ENCODE measurements around the gene TCEANC2.
"Not testable (repeated sequence)": the region's sequence is repeated elsewhere in the genome, so short reads cannot be mapped to it uniquely, and the experiment has no call there.

The TCEANC2 gene

DNA sequence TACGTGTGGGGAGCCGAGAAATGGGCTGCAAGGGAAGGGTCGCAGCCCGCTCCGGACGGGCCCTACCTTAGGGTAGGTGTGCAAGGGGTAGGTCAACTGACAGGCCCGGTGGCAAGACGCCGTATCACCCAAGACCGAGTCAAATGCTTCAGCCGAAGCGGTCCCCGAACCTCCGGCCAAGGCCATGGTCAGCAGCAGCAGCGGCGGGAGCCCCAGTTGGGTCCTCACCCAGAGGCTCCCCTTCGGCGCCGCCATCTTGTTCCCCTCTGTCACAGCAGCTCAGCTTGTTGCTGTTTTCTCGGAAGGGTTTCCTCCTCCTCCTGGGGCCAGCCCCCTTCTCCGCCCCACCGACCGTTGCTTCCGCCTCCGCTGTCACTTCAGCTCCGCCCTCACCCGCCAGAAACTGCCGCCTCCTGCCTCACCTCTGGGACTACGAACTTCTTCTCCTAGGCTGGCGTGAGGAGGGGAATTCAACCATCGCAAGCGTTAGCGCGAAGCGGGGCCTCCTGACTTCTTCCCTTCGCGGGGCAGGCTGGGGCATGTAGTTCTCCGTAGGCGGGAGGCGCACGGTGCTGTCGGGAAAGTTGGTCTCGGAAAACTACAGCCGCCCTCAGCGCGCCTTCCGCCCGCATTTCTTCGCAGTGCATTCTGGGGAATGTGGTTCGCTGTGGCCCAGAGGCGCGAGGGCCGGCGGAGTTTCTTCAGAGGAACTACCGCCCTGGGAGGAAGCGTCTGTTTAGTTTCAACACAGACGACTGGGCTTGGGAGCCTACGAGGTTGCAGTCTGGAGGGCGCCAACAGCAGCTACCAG lies at the start of gene TCEANC2, which contains the start of gene TMEM59:
TSS of gene TCEANC2 (plus strand) at position 675 of the 811 bp plus-strand sequence. CDS start 815 bp downstream, outside the sequence.
TSS of gene TMEM59 (minus strand) at position 271 of the 811 bp plus-strand sequence. CDS start at position 255, 16 bp downstream.
- DNase-seq (ENCODE audit: low spot score): peak; percentile 98

DNA sequence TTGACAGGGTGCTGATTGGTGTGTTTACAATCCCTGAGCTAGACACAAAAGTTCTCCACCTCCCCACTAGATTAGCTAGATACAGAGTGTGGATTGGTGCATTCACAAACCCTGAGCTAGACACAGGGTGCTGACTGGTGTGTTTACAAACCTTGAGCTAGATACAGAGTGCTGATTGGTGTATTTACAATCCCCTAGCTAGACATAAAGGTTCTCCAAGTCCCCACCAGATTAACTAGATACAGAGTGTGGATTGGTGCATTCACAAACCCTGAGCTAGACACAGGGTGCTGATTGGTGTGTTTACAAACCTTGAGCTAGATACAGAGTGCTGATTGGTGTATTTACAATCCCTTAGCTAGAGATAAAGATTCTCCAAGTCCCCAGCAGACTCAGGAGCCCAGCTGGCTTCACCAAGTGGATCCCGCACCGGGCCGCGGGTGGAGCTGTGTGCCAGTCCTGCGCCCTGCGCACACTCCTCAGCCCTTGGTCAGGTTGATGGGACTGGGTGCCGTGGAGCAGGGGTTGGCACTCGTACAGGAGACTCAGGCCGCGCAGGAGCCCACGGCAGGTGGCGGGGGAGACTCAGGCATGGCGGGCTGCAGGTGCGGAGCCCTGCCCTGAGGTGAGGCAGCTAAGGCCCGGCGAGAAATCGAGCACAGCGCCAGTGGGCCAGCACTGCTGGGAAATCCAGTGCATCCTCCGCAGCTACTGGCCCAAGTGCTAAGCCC lies 49.5 kb upstream of the TCEANC2 start:
- not testable (repeated sequence) for DNase-seq (ENCODE audit: low spot score)

DNA sequence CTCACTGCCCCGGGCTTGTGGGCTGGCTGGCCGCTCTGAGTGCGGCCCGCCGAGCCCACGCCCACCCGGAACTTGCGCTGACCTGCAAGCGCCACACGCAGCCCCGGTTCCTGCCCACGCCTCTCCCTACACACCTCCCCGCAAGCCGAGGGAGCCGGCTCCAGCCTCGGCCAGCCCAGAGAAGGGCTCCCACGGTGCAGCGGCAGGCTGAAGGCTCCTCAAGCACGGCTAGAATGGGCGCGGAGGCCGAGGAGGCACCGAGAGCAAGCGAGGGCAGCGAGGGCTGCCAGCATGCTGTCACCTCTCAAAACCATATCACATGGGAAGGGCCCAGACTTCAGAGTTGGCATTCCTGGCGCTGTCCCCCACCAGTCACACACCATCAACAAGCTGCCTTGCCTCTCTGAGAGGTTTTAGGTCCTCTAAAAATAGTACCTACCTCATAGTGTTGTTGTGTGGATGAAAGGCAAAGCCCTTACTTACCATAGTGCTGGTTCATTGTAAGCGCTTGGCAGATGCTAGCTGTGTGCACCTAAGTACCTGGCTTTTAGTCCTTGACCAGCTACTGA lies 48.8 kb upstream of the TCEANC2 start:
- DNase-seq (ENCODE audit: low spot score): no peak

DNA sequence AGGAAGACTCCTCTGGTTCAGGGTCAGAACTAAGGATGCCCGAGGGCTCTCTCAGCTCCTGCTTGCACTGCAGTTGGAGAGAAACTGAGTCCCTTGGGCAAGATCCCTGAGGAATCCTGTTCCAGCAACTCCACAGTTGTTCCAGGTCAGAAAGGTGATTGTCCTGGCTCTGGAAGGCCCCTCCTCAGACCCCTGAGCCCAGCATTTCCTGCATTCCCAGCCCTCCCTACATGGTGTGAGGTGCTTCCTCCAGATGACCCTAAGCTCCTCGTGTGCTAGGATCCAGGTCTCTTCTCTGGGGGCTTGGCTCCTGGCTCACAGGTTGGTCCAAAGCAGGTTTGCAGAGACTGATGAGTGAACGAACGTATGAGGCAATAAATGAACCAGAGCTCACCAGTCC lies 46.9 kb upstream of the TCEANC2 start:
- DNase-seq (ENCODE audit: low spot score): no peak

DNA sequence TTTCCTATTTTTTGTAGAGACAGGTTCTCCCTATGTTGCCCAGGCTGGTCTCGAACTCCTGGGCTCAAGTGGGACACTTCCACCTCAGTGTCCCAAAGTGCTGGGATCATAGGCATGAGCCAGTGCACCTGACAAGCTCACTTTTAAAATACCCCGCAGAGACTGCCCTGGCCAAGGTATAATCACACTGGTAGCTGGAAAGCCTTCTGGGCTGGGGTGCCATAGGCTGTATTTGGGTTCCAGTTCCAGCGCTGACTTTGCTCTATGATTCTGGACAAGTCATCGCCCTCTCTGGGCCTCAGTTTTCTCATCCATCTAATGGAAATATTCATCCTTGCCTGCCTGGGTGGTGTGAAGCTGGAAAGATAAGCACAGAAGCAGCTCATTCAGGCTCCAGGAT lies 45.8 kb upstream of the TCEANC2 start:
- DNase-seq (ENCODE audit: low spot score): no peak

DNA sequence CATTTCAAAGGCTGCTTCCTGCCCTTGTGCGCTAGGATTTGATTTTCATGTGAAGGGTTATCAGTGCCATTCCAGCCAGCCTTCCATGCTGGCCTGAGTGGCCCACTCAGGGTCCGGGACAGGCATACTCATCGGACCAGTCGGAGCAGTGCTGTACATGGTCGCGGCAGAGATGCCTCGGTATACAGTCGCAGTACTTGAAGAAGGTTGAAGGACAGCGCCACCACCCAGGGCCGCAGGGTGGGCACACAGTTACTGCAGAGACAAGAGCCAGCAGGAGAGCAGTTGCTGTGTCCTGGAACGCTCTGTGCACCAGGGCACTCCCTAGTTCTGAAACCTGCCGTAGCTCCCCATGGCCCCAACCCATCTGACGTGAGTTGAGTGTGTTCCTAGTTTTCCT lies 44.5 kb upstream of the TCEANC2 start:
- DNase-seq (ENCODE audit: low spot score): no peak

DNA sequence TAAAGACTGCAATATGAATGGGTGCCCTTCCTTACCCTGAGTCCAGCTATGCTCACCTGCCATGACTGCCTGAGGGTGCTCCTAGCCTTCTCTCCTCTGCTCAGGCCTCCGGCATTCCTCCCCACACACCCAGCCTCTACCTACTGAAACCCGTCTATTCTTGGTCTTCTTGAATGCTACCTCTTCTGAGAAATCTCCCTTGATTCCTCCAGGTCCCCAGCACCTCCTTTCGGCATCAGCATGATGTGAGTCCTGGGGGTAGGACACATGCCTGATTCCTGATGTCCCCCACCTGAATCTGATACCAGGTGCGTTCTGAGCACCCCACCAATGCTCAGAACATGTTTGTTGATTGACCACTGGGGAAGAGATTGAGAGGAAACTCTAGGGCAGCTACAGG lies 44.0 kb upstream of the TCEANC2 start:
- no peak for DNase-seq (ENCODE audit: low spot score)

DNA sequence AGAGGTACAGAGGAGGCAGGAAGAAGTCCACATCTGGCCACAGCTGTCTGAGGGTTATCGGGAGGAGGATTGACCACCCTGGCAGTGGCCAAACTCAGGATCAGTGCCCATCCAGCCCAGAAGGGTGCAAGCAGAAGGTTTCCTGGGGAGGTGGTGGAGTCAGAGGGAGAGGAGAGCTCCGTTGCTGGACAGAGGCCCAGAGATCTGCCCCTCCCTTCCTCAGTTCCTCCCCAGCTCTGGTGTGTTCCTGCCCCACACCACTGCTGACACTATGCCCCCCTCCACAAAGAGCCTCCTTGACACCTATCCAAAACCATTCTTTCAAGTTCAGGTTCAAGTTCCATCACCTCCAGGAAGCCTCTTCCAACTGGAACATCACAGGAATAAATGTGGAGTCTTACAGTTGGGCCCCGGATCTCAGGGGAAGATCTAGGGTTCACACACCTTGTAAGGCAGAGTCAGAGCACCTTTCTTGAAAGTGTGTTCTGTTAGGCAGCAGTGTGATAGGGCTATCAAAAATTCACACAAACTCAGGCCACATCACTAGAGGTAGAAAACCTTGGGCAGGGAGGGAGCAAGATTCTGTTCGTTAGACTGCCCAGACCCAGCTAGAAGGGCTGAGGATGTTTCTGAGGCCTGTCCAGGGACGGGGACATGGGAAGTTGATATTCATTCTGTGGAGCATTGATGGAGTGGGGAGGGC lies 42.8 kb upstream of the TCEANC2 start:
- DNase-seq (ENCODE audit: low spot score): no peak

DNA sequence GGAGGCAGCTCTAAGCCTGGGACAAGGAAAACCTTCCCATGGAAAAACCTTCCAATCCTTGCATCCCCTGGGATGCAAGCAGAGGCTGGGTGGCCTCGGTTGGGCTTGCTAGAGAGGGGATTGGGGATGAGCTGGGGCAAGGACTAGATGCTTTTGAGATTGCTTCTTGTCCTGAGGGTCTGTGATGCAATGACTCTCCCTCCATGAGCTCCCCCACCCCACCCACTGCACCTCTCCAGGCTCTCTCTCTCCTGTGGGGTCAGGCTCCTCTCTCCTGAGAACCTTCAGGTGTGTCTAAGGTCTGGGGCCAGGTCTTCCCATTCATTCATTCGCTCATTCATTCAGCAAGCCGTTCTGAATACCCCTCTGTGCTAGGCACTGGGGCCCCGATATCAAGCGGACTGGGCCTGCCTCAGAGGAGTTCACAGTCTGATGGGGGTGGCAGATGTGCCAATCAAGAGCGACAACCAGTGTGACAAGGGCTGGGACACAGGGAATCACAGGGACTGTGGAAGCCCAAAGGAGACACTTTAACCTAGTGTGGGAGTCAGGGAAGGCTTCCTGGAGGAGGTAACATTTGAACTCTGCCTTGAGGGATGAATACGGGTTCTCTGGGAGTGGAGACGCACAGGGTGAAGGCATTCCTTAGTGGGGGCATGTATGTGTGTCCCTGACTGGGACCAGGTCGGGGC lies 41.9 kb upstream of the TCEANC2 start:
- DNase-seq (ENCODE audit: low spot score): no peak

DNA sequence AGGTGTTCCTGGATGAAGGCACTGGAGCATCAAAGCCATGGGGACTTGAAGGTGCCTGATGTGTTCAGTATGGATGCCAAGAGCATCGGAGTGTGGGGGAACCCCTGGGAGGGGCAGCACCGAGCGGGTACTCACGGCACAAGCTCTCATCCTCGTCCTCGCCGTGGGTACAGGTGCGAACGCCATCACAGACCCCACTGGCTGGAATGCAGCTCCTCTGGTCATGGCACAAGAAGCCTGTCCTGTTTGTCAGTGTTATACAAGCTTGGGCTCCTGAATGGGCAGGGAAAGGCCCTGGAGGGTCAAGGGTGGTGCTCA lies 41.4 kb upstream of the TCEANC2 start:
- no peak for DNase-seq (ENCODE audit: low spot score)

DNA sequence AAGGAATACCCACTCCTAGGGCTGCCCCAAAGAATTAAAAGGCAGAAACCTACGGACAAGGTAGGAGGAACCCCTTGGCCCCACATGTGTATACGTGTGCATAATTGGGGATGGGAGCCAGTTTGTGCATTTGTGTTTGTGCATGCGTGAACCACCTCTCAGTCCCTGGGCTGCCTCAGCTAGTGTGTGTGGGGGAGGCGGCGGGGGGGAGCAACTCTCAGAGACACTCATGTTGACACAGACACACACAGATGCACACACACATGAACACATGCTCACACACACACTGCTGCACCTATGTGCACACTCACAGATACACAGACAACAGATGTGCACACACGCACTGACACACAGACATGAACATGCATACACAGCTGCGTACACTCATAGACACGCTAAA lies 40.5 kb upstream of the TCEANC2 start:
- no peak for DNase-seq (ENCODE audit: low spot score)

DNA sequence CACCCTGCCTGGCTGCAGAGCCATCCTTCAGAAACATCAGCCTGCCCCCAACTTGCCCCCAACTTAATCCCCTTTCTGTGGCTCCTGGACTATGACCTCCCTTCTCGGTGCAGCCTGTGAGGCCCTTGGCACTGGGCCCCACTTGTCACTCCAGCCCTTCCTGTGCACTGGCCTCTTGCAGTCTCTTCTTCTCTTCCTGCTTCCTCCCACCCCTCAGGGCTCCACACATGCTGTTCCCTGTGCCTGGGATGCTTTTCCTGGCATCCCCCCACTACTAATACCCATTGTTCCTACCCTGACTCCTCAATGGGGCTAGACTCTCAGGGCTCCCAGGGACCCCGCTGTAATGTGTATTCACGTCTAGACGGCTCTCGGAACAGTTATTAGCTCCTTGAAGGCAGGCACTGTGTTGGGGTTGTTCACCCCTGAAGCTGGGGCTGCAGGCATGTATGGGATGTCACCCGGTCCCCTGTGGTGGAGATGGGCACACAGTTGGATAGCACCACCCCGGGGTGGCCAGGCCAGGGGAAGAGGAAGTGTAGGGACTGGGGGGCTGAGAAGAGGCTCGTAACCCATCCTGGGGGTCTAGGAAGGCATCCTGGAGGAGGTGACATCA lies 39.9 kb upstream of the TCEANC2 start:
- no peak for DNase-seq (ENCODE audit: low spot score)

DNA sequence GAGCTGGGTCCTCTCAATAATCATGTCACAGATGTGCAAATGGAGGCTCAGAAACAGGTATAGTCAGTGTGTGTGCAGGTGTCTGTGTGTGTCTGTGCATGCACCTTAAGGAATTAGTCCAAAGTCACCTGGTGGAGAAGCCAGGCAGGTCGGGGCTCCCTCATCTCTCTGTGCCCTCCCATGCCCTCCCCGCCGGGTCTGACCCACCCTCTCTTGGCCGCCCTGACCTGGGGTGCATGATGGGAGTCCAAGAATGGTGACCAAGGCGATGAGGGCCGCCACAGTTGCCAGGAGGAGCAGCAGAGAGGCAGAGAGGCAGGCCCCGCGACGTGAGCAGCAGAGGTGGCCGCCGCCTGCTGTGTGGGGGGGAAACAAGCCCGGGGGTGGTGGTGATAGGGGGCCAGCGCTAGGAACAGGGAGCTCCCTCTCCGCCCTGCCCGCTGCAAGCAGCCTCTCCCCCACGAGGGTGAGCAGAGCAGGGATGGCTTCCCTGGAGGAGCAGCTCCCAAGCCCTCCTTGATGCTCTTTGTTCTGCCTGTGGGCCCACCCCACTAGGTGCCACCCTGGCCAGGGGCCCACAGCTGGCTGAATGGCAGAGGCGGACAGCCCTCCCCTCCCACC lies 39.3 kb upstream of the TCEANC2 start:
- no peak for DNase-seq (ENCODE audit: low spot score)

DNA sequence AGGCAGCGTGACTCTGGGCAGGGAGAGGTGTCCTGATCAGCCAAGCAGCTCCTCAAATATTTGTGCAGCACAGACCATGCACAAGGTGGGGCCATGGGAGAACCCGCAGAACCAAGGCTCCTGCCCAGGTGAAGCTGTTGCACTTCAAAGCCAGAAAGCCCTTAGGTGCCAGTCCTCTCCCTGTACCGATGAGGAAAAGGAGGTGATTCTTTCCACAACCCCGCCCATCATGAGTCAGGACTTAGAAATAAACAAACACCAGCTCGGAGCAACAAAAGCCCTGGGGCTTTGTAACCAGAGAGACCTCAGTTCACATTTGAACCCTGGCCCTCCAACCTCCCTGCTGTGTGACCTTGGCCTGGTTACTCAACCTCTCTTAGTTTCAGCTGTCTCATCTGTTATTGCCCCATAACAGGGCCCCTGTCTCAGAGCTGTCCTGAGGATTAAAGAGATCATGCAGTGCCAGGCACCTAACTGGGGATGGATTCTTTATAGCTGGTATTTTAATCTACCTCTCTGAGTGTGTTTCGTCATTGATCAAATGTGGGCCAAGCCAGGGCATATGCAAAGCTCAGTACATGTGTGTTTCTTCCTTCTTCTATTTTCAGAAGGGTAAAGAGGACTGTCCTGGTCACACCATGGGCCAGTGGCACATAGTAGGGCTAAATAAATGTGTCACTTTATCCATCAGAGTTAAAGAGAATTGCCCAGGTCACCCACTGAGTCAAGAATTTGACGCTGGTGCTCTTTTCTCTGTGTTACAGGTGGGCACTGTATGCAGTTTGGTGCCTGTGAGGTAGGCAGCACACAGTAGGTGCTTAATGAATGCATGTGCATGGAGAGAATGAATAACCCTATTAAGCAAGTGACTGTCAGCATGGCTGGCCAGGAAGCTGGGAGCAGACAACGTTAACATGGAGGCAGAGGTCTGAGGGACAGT lies 36.8 kb upstream of the TCEANC2 start:
- DNase-seq (ENCODE audit: low spot score): no peak

DNA sequence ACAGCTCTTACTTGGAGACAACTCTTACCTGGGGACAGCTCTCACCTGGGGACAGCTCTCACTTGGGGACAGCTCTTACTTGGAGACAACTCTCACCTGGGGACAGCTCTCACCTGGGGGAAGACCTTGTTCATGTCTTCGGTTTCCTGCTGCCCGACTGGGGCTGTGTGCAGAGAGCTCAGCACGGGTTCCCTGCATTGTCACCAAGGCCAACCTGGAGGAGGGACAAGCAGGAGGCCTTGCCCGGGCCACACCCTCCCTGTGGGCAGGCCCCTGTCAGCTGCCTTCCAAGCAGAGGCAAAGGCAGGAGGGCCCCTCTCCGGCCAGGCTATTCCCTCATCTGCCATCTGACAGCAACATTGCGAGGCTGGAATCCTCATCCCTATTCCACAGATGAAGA lies 35.4 kb upstream of the TCEANC2 start, which contains the start of gene LDLRAD1:
TSS of gene LDLRAD1 (minus strand) at position 208 of the 400 bp plus-strand sequence. CDS start at position 134, 74 bp downstream.
- DNase-seq (ENCODE audit: low spot score): no peak

DNA sequence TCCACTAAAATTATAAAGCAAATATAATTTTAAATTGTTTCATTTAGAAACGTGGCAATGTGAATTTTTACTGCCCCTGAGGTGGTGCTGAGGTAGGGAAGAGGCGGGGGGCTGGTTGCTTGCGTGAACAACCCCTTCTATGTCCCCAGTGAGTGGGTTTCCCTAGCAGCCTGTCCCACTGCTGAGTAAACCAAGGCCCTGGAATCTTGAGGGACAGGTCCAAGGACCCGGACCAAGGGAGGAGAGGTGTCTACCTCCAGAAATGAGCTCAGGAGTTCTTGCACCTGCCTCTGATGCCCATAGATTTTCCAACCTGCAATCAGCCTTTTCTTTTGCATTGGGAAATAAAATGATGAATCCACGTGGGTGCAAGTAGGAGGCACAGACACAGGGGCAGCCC lies 34.8 kb upstream of the TCEANC2 start:
- no peak for DNase-seq (ENCODE audit: low spot score)

DNA sequence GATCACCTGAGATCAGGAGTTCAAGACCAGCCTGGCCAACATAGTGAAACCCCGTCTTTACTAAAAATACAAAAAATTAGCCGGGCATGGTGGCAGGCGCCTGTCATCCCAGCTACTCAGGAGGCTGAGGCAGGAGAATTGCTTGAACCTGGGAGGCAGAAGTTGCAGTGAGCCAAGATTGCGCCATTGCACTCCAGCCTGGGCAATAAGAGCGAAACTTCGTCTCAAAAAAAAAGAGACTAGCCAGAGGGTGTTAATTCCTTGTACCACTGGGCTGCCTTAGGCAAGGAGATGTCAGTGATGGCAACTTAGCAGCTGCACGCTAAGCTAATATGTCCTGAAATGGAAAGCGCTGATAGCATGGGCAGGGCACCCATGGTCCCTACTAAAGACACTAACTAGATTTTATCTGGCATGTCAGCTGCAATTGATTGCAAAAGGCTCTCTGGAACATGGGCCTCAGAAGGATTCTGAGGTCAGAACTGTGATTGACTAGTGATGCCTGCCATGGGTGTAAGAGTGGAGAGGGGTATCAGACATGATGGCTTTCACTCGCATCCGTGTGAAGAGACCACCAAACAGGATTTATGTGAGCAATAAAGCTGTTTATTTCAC lies 33.7 kb upstream of the TCEANC2 start:
- DNase-seq (ENCODE audit: low spot score): not testable (repeated sequence)

DNA sequence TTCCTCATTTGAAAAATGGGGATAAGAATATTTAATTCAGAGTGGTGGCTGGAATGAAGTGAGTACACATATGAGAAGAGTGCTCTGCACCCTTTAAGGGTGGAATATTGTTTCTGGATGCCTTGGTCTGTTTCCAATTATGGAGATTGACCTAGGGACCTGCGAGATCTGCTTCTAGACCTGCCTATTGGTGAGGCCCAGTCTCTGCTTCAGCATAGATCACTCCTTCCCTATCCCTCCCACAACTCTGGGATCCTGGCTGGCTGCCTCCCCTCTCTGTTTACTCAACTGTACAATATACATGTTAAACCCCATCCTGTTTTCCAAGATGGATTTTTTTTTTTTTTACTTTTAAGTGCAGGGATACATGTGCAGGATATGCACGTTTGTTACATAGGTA lies 29.1 kb upstream of the TCEANC2 start:
- DNase-seq (ENCODE audit: low spot score): no peak

DNA sequence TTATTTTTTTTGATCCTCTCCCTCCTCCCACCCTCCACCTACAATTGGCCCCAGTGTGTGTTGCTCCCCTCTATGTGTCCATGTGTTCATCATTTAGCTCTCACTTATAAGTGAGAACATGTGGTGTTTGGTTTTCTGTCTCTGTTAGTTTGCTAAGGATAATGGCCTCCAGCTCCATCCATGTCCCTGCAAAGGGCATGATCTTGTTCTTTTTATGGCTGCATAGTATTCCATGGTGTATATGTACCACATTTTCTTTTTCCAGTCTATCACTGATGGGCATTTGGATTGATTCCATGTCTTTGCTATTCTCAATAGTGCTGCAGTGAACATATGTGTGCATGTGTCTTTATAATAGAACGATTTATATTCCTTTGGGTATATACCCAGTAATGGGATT lies 28.6 kb upstream of the TCEANC2 start:
- DNase-seq (ENCODE audit: low spot score): not testable (repeated sequence)
